GM12878 (cell line): Measurements from ENCODE around the gene ARMC2. TPM values are rescaled to one million over a fixed set of nuclear protein-coding genes. Genes with fewer than 3 reads are reported as not detected.

ENCODE experiments used
- ATAC-seq: fragments of 200-7000 bp; cut with Tn5 transposase; 3 replicates; pipeline ENCODE4 v1.9.1; 2020; ENCODE audit warnings: mild to moderate bottlenecking, moderate library complexity
- BruUV-seq: library from RNA; stranded (reverse); fragments of 400-500 nt; replicated peaks from 2 replicates; lab custom pipeline; 2021; lab: Mats Ljungman, UMichigan
- CTCF ChIA-PET: fragments of 300-600 bp; sonication (Branson Sonifier 250); formaldehyde crosslinking; extraction: SDS; loops from one replicate; lab custom pipeline; 2021; ENCODE audit warnings: inconsistent platforms; lab: Yijun Ruan, JAX
- POLR2A ChIA-PET: fragments of 350-600 bp; formaldehyde crosslinking; extraction: SDS; loops from one replicate; lab custom pipeline; 2021; ENCODE audit warnings: inconsistent platforms; lab: Charles Lee
- RAD21 ChIA-PET: fragments of 300-600 bp; sonication (Branson Sonifier 250); formaldehyde crosslinking; loops from one replicate; lab custom pipeline; 2023; ENCODE audit warnings: antibody characterized with exemption; ENCODE audit not compliant: unreplicated experiment; lab: Charles Lee
- SMC1A ChIA-PET: fragments of 300-600 bp; sonication (Branson Sonifier 250); formaldehyde crosslinking; loops from one replicate; lab custom pipeline; 2023; ENCODE audit not compliant: unreplicated experiment, uncharacterized antibody; lab: Charles Lee
- DNase-seq: peaks from one replicate; pipeline ENCODE4 v3.0.0-alpha.2; 2011; ENCODE audit warnings: low read depth, low spot score
- FAIRE-seq: peaks from 3 replicates; lab custom pipeline; 2011; peaks lifted over from hg19 to GRCh38; lab: Jason Lieb, UNC
- H2AFZ ChIP-seq: 2 replicates; pipeline ENCODE4 v1.6.0; 2011; ENCODE audit warnings: low read depth, low read length, control low read depth; ENCODE audit not compliant: control insufficient read depth
- H3K27ac ChIP-seq: 2 replicates; pipeline ENCODE4 v1.5.1; 2011; ENCODE audit warnings: control low read depth; ENCODE audit not compliant: control insufficient read depth, insufficient read depth
- H3K27me3 ChIP-seq, 2 experiments: replicated peaks in 1 of 2; 2 replicates each; pipeline versions ENCODE4 v1.6.0 to v1.6.1; 2011; ENCODE audit warnings: low read length in 1 of 2; ENCODE audit not compliant: control insufficient read depth in 2 of 2, insufficient read depth in 2 of 2
- H3K36me3 ChIP-seq, 2 experiments: 2 replicates each; pipeline ENCODE4 v1.5.1; 2011; ENCODE audit warnings: low read length in 1 of 2; ENCODE audit not compliant: control insufficient read depth in 2 of 2, insufficient read depth in 2 of 2
- H3K4me1 ChIP-seq: 2 replicates; pipeline ENCODE4 v1.6.1; 2011; ENCODE audit warnings: mild to moderate bottlenecking, low read length, moderate library complexity, mixed read lengths; ENCODE audit not compliant: control insufficient read depth, insufficient read depth
- H3K4me2 ChIP-seq: 2 replicates; pipeline ENCODE4 v1.6.0; 2011; ENCODE audit warnings: control low read depth; ENCODE audit not compliant: control insufficient read depth, insufficient read depth
- H3K4me3 ChIP-seq: fragments of 200-600 bp; sonication (generic); 2 replicates; pipeline ENCODE4 v1.5.1; 2016
- H3K79me2 ChIP-seq: 2 replicates; pipeline ENCODE4 v1.6.0; 2011; ENCODE audit warnings: low read length; ENCODE audit not compliant: control insufficient read depth, insufficient read depth
- H3K9ac ChIP-seq: 2 replicates; pipeline ENCODE4 v1.8.0; 2011; ENCODE audit warnings: low read length, control low read depth, mixed read lengths; ENCODE audit not compliant: control insufficient read depth, insufficient read depth
- H3K9me3 ChIP-seq: replicated peaks from 3 replicates; pipeline ENCODE4 v1.5.1; 2011; ENCODE audit warnings: mild to moderate bottlenecking, low read length; ENCODE audit not compliant: control insufficient read depth, insufficient read depth
- H4K20me1 ChIP-seq: 2 replicates; pipeline ENCODE4 v1.6.0; 2011; ENCODE audit not compliant: control insufficient read depth, insufficient read depth
- ATF3 ChIP-seq: IDR thresholded peaks from 2 replicates; pipeline ENCODE4 v1.6.1; 2011; ENCODE audit warnings: low read depth, mild to moderate bottlenecking, low read length, moderate library complexity, borderline replicate concordance; ENCODE audit errors: extremely low read depth
- CHD2 ChIP-seq: IDR thresholded peaks from 2 replicates; pipeline ENCODE4 v1.6.1; 2011; ENCODE audit warnings: low read depth, low read length, improper control_type of control experiment, borderline replicate concordance
- E2F4 ChIP-seq: IDR thresholded peaks from 2 replicates; pipeline ENCODE4 v1.6.1; 2012; ENCODE audit warnings: low read depth, low read length, improper control_type of control experiment
- EGR1 ChIP-seq, 2 experiments: IDR thresholded peaks; 1 replicate in 1 of 2; 2 replicates in 1 of 2; pipeline ENCODE4 v1.6.1; 2011 to 2012; ENCODE audit warnings: low read depth in 2 of 2, low read length in 2 of 2, borderline replicate concordance in 1 of 2, mild to moderate bottlenecking in 1 of 2, moderate library complexity in 1 of 2
- EZH2 ChIP-seq: IDR thresholded peaks from 2 replicates; pipeline ENCODE4 v1.6.1; 2012; ENCODE audit warnings: low read depth, mild to moderate bottlenecking, control low read depth, inconsistent platforms, low read length, borderline replicate concordance; ENCODE audit not compliant: control insufficient read depth
- IKZF1 ChIP-seq: fragments of 450-650 bp; conservative IDR thresholded peaks from 2 replicates; pipeline ENCODE4 v1.6.1; 2017; ENCODE audit warnings: antibody characterized with exemption, mild to moderate bottlenecking
- LARP7 ChIP-seq: fragments of 450-650 bp; IDR thresholded peaks from 2 replicates; pipeline ENCODE4 v1.6.1; 2017; ENCODE audit warnings: mild to moderate bottlenecking
- RELA ChIP-seq: fragments of 450-650 bp; IDR thresholded peaks from 2 replicates; pipeline ENCODE4 v1.8.0; 2014; ENCODE audit warnings: borderline replicate concordance; ENCODE audit not compliant: partially characterized antibody
- SMAD5 ChIP-seq: IDR thresholded peaks from 2 replicates; pipeline ENCODE4 v1.6.1; 2016; ENCODE audit warnings: antibody characterized with exemption, low read depth
- SMC3 ChIP-seq: IDR thresholded peaks from 2 replicates; pipeline ENCODE4 v1.6.1; 2011; ENCODE audit warnings: low read length, improper control_type of control experiment, borderline replicate concordance
- SPI1 ChIP-seq: IDR thresholded peaks from 2 replicates; pipeline ENCODE4 v1.6.1; 2011; ENCODE audit warnings: low read depth, mild to moderate bottlenecking, low read length, moderate library complexity, borderline replicate concordance; ENCODE audit not compliant: insufficient read depth
- SRF ChIP-seq, 2 experiments: IDR thresholded peaks; 2 replicates each; pipeline ENCODE4 v1.6.1; 2011; ENCODE audit warnings: low read depth in 2 of 2, low read length in 2 of 2, mild to moderate bottlenecking in 1 of 2, moderate library complexity in 1 of 2
- SUPT20H ChIP-seq: IDR thresholded peaks from 2 replicates; pipeline ENCODE4 v1.6.1; 2011; ENCODE audit warnings: low read depth, mild to moderate bottlenecking, low read length, moderate library complexity, borderline replicate concordance; ENCODE audit not compliant: control insufficient read depth
- TBL1XR1 ChIP-seq: IDR thresholded peaks from 2 replicates; pipeline ENCODE4 v1.6.1; 2012; ENCODE audit warnings: low read depth, low read length, improper control_type of control experiment
- ZNF217 ChIP-seq: fragments of 450-650 bp; IDR thresholded peaks from 2 replicates; pipeline ENCODE4 v1.6.1; 2017; ENCODE audit warnings: antibody characterized with exemption, mild to moderate bottlenecking
- ZNF384 ChIP-seq: IDR thresholded peaks from 2 replicates; pipeline ENCODE4 v1.6.1; 2012; ENCODE audit warnings: low read depth, mild to moderate bottlenecking, low read length, improper control_type of control experiment, borderline replicate concordance
- WGBS: methylation state at CpG from one replicate; pipeline ENCODE4 v1.1.6; 2016; ENCODE audit warnings: low lambda C conversion rate; ENCODE audit not compliant: insufficient replicate concordance, insufficient coverage; ENCODE audit errors: missing lambda C conversion rate; 5-methylcytosine and 5-hydroxymethylcytosine counted together
- in situ Hi-C: fragments of 300-500 bp; cut with MboI; formaldehyde crosslinking; loops from 9 replicates; pipeline ENCODE4 v1.14.3; 2018; ENCODE audit warnings: mixed read lengths
- intact Hi-C: fragments of 100-400 bp; cut with micrococcal nuclease; formaldehyde crosslinking; loops from one replicate; pipeline ENCODE4 v1.14.2; 2022; ENCODE audit not compliant: unreplicated experiment
- polyA plus RNA-seq, 11 experiments: library from polyadenylated mRNA; depleted of rRNA in 4 of 11; unstranded in 6 of 11; stranded (reverse) in 5 of 11; fragments of >200 nt; fragmentation: Nextera tagmentation in 4 of 11; fragmentation: Illumina TruSeq in 1 of 11; extraction: Ambion mirVana in 4 of 11; extraction: Trizol in 1 of 11; gene quantifications; 1 replicate in 1 of 11; 2 replicates in 10 of 11; pipeline versions ENCODE4 v1.2.1 to v1.2.3, GENCODE V29; 2011 to 2016; ENCODE audit warnings: inconsistent platforms in 2 of 11, missing spikeins in 2 of 11, low read depth in 1 of 11
- total RNA-seq, 4 experiments: library from RNA; depleted of rRNA in 3 of 4; stranded (reverse); fragments of >200 nt in 3 of 4; fragmentation: Illumina TruSeq in 1 of 4; extraction: Trizol in 1 of 4; gene quantifications; 2 replicates each; pipeline versions ENCODE4 v1.2.1 to v1.2.3, GENCODE V29; 2013 to 2021
- TF ChIP-seq, protein P1 (sequence below): IDR thresholded peaks from 2 replicates; pipeline ENCODE4 v1.6.1; 2012; ENCODE audit warnings: low read depth, low read length, improper control_type of control experiment
- TF ChIP-seq, protein P2 (sequence below): fragments of 450-650 bp; IDR thresholded peaks from 2 replicates; pipeline ENCODE4 v1.6.1; 2016; ENCODE audit warnings: mild to moderate bottlenecking, moderate library complexity, borderline replicate concordance

Gene ARMC2
- total and polyA plus RNA-seq, 10 of the 15 experiments (the other 5 are each of a cell fraction or from before 2014, with no cell fraction given) = 0.06 to 0.33 (median 0.21) TPM; not detected in 5

DNA sequence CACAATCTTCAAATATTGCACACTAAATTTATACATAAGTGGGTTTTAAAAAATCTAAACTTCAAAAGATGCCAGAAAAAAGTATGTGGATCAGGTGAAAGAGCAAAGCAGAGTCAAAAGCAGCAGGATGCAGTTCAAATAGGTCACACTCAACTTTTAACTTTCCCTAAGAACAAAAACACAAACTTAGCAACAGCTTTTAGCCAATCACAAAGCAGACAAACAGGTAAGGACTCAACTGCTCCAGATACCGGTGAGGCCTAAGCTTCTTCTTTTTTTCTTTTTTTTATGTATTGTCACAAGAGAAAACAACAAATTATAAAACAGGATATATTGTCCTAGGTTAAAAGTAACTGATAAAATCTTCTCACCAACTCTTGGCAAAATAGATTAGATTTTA, 171.7 kb downstream of the ARMC2 start (continued):
- TF ChIP-seq ATF3 (no peak), SRF (IDR thresholded peaks at IDR 0.05; ENCODE audit: low read depth in 2 of 2, low read length in 2 of 2) (no peak), E2F4 (no peak), SPI1 (no peak)

- SMC1A ChIA-PET = no interaction called here
- no peaks in the 10 kb centered on the region for H3K36me3 ChIP-seq
- no peak overlapping the region for H3K4me3 ChIP-seq
- H3K9ac ChIP-seq = no peak overlapping the region
- CTCF ChIA-PET = interaction anchor here (0.8 kb wide), 1 partner anchor 51 kb away, joined by 3 read pairs; no protein-coding TSS in a partner anchor
- DNase-seq (no peak), ATAC-seq (no peak), FAIRE-seq (no peak)
- RAD21 ChIA-PET = interaction anchor here (0.6 kb wide), 1 partner anchor 150 kb away, joined by 3 read pairs; no protein-coding TSS in a partner anchor
- H2AFZ ChIP-seq = no peak overlapping the region
- no TSS peak for BruUV-seq
- H3K4me1 ChIP-seq = no peaks in the 10 kb centered on the region
- H3K79me2 ChIP-seq = no peaks in the 10 kb centered on the region
- WGBS = 30% methylated on average over 1 of the region's 1 CpG
- H3K4me2 ChIP-seq = no peak overlapping the region
- H4K20me1 ChIP-seq = no peaks in the 10 kb centered on the region
- peaks cover 0 to 5% of the 10 kb centered on the region in 2 experiments; a peak in 1 of 4 replicates for H3K27me3 ChIP-seq
- POLR2A ChIA-PET = interaction anchor here (0.6 kb wide), 1 partner anchor 362 kb away, joined by 6 read pairs; no protein-coding TSS in a partner anchor
- intact Hi-C loops (no loop called here), in situ Hi-C loops (no loop called here)
- H3K9me3 ChIP-seq = no peaks in the 10 kb centered on the region
- no peak overlapping the region for H3K27ac ChIP-seq
- TF ChIP-seq SMC3 = no peak
- no peak for TF ChIP-seq SUPT20H
- TF ChIP-seq, protein P1, sequence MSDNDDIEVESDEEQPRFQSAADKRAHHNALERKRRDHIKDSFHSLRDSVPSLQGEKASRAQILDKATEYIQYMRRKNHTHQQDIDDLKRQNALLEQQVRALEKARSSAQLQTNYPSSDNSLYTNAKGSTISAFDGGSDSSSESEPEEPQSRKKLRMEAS = no peak
- TF ChIP-seq IKZF1 = no peak
- TF ChIP-seq CHD2 = no peak
- TF ChIP-seq TBL1XR1 = no peak
- TF ChIP-seq ZNF384 = no peak
- TF ChIP-seq SMAD5 = no peak
- TF ChIP-seq RELA = no peak
- TF ChIP-seq EZH2 = no peak
- TF ChIP-seq EGR1 (IDR thresholded peaks at IDR 0.05; ENCODE audit: borderline replicate concordance in 1 of 2, low read depth in 2 of 2, low read length in 2 of 2) = no peak
- TF ChIP-seq LARP7 = no peak
- TF ChIP-seq ZNF217 = no peak
- TF ChIP-seq, protein P2, sequence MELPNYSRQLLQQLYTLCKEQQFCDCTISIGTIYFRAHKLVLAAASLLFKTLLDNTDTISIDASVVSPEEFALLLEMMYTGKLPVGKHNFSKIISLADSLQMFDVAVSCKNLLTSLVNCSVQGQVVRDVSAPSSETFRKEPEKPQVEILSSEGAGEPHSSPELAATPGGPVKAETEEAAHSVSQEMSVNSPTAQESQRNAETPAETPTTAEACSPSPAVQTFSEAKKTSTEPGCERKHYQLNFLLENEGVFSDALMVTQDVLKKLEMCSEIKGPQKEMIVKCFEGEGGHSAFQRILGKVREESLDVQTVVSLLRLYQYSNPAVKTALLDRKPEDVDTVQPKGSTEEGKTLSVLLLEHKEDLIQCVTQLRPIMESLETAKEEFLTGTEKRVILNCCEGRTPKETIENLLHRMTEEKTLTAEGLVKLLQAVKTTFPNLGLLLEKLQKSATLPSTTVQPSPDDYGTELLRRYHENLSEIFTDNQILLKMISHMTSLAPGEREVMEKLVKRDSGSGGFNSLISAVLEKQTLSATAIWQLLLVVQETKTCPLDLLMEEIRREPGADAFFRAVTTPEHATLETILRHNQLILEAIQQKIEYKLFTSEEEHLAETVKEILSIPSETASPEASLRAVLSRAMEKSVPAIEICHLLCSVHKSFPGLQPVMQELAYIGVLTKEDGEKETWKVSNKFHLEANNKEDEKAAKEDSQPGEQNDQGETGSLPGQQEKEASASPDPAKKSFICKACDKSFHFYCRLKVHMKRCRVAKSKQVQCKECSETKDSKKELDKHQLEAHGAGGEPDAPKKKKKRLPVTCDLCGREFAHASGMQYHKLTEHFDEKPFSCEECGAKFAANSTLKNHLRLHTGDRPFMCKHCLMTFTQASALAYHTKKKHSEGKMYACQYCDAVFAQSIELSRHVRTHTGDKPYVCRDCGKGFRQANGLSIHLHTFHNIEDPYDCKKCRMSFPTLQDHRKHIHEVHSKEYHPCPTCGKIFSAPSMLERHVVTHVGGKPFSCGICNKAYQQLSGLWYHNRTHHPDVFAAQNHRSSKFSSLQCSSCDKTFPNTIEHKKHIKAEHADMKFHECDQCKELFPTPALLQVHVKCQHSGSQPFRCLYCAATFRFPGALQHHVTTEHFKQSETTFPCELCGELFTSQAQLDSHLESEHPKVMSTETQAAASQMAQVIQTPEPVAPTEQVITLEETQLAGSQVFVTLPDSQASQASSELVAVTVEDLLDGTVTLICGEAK = no peak
These were observed 173.6 kb downstream of the ARMC2 start for GRCh38 chr6:109021870-109022269.
